Omental fat pad (tissue), 4 donors: ENCODE data around the gene OPN1SW. TPM values are rescaled to one million over a fixed set of nuclear protein-coding genes. Genes with fewer than 3 reads are reported as not detected.

Experiments
- ATAC-seq: fragments of 150-250 bp; one replicate; pipeline ENCODE4 v1.9.1; 2016; ENCODE audit warnings: mild to moderate bottlenecking, moderate library complexity; ENCODE audit not compliant: low FRiP score
- DNase-seq: peaks from one replicate; pipeline ENCODE4 v3.0.0-alpha.2; 2019; ENCODE audit warnings: low spot score
- total RNA-seq, 4 donors: library from RNA; depleted of rRNA; stranded (reverse); fragments of >200 nt; gene quantifications; one replicate each; pipeline ENCODE4 v1.1.0, GENCODE V29; 2016
- TF ChIP-seq, protein P1 (sequence below), 3 donors: fragments of 450-650 bp; IDR thresholded peaks; one replicate each; pipeline ENCODE4 v1.5.1; 2016 to 2017; ENCODE audit warnings: antibody characterized with exemption in 3 of 3, mild to moderate bottlenecking in 3 of 3, moderate library complexity in 2 of 3

OPN1SW gene
- total RNA-seq, 4 donors from 2014 or later = not detected

DNA sequence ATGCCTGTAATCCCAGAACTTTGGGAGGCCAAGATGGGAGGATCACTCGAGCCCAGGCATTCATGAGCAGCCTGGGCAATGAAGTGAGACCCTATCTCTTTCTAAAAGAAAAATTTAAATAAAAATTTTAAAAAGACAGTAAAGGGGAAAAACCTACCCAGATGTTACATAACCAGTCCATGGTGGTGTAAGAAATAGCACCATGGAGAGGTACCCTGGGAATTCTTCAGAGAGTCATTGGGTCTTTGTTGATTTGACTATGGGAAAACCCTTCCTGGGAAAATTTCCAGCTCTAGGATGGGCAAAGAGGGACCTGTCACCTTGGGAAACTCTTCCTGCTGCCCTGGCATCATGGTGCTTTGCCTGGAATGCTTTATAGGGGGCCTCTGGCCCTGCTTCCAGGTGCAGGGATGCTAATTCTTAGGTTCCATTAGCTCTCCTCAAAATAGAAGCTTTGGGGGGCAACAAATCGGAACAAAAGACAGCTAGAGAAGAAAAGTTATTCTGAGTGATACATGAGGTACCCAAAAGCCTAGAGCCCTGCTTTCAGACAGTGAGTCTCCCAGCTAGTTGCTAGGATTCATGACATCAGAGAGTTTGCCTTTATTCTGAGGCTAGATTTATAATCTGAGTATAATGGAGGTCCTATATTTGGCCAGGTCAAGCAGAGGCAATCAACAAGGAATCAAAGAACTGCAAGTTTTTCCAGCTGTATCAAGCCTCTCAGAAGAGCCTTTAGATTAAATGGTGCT, 26.2 kb upstream of the OPN1SW start:
- no peak for DNase-seq
- no peak for ATAC-seq
- TF ChIP-seq, protein P1, sequence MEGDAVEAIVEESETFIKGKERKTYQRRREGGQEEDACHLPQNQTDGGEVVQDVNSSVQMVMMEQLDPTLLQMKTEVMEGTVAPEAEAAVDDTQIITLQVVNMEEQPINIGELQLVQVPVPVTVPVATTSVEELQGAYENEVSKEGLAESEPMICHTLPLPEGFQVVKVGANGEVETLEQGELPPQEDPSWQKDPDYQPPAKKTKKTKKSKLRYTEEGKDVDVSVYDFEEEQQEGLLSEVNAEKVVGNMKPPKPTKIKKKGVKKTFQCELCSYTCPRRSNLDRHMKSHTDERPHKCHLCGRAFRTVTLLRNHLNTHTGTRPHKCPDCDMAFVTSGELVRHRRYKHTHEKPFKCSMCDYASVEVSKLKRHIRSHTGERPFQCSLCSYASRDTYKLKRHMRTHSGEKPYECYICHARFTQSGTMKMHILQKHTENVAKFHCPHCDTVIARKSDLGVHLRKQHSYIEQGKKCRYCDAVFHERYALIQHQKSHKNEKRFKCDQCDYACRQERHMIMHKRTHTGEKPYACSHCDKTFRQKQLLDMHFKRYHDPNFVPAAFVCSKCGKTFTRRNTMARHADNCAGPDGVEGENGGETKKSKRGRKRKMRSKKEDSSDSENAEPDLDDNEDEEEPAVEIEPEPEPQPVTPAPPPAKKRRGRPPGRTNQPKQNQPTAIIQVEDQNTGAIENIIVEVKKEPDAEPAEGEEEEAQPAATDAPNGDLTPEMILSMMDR (IDR thresholded peaks at IDR 0.05) = no peak

- ATAC-seq = no peak
- TF ChIP-seq, protein P1 (IDR thresholded peaks at IDR 0.05) = no peak
- no peak for DNase-seq
These were observed 25.4 kb upstream of the OPN1SW start for GRCh38 chr7:128801003-128801402.

GRCh38 chr7:128800567-128800966, 25.0 kb upstream of the OPN1SW start:
- DNase-seq (no peak), ATAC-seq (no peak)
- TF ChIP-seq, protein P1 (IDR thresholded peaks at IDR 0.05) = no peak

GRCh38 chr7:128799451-128799850, 23.9 kb upstream of the OPN1SW start:
- TF ChIP-seq, protein P1 (IDR thresholded peaks at IDR 0.05) = no peak
- no peak for DNase-seq

GRCh38 chr7:128796327-128796726, 20.7 kb upstream of the OPN1SW start:
- ATAC-seq (no peak), DNase-seq (no peak)
- TF ChIP-seq, protein P1 (IDR thresholded peaks at IDR 0.05) = no peak

More at GRCh38 chr7:128799451-128799850, 23.9 kb upstream of the OPN1SW start:
- ATAC-seq = no peak

- DNase-seq (no peak), ATAC-seq (no peak)
- TF ChIP-seq, protein P1 (IDR thresholded peaks at IDR 0.05) = no peak
These were observed 19.5 kb upstream of the OPN1SW start for GRCh38 chr7:128795129-128795528.

DNA sequence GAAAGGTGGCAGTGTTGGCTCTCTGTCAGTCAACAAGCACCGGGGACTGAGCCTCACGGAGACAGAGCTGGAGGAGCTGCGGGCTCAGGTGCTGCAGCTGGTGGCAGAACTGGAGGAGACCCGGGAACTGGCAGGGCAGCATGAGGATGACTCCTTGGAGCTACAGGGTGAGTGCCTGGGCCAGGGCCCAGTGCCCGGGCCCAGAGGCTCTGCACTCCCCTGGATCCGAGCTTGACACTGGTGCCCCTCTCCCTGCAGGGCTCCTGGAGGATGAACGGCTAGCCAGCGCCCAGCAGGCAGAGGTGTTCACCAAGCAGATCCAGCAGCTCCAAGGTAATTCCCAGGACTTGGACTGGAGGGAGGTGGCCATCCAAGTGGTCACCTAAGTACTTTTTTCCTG, 18.8 kb upstream of the OPN1SW start:
- no peak for DNase-seq
- TF ChIP-seq, protein P1 (IDR thresholded peaks at IDR 0.05) = no peak
- no peak for ATAC-seq
